H1 (cell line): ENCODE results near the gene SMARCC2. TPM values are rescaled to one million over a fixed set of nuclear protein-coding genes. Genes with fewer than 3 reads are reported as not detected.

Experiments used
- CTCF ChIA-PET: fragments of 300-600 bp; sonication (Branson Sonifier 250); formaldehyde crosslinking; loops from one replicate; lab custom pipeline; 2021; ENCODE audit not compliant: partially characterized antibody; lab: Charles Lee
- POLR2A ChIA-PET: fragments of 300-600 bp; sonication (Branson Sonifier 250); formaldehyde crosslinking; loops from one replicate; lab custom pipeline; 2021; ENCODE audit warnings: inconsistent platforms; ENCODE audit not compliant: partially characterized antibody; lab: Charles Lee
- DNase-seq, 2 experiments: peaks; one replicate each; pipeline versions ENCODE4 v3.0.0 to v3.0.0-alpha.2; 2010 to 2022; ENCODE audit warnings: low spot score in 2 of 2, low read depth in 1 of 2, mixed read lengths in 1 of 2
- FAIRE-seq: peaks from 2 replicates; lab custom pipeline; 2011; peaks lifted over from hg19 to GRCh38; lab: Jason Lieb, UNC
- H2AFZ ChIP-seq: 2 replicates; pipeline ENCODE4 v1.8.1; 2012; ENCODE audit warnings: low read length, inconsistent platforms
- H2AK5ac ChIP-seq: 2 replicates; pipeline ENCODE4 v1.6.1; 2013; ENCODE audit warnings: low read depth, low read length
- H2BK120ac ChIP-seq: replicated peaks from 2 replicates; pipeline ENCODE3; 2013; ENCODE audit warnings: low read depth, low read length, inconsistent platforms
- H2BK12ac ChIP-seq: 2 replicates; pipeline ENCODE4 v1.6.1; 2013; ENCODE audit warnings: low read depth, low read length
- H2BK15ac ChIP-seq: 2 replicates; pipeline ENCODE4 v1.6.1; 2013; ENCODE audit warnings: low read length
- H2BK20ac ChIP-seq: 2 replicates; pipeline ENCODE4 v1.6.1; 2013; ENCODE audit warnings: low read length
- H2BK5ac ChIP-seq: 2 replicates; pipeline ENCODE4 v1.6.1; 2013; ENCODE audit warnings: low read depth, low read length
- H3K14ac ChIP-seq: 2 replicates; pipeline ENCODE4 v1.6.1; 2013; ENCODE audit warnings: inconsistent platforms; ENCODE audit not compliant: insufficient read length
- H3K18ac ChIP-seq: 2 replicates; pipeline ENCODE4 v1.6.1; 2013; ENCODE audit warnings: low read length; ENCODE audit errors: extremely low read depth
- H3K23ac ChIP-seq: 2 replicates; pipeline ENCODE4 v1.6.1; 2013; ENCODE audit warnings: inconsistent platforms; ENCODE audit not compliant: insufficient read length
- H3K23me2 ChIP-seq: 2 replicates; pipeline ENCODE4 v1.6.1; 2013; ENCODE audit warnings: low read depth, low read length
- H3K27ac ChIP-seq: 2 replicates; pipeline ENCODE4 v1.6.1; 2011; ENCODE audit warnings: low read depth, low read length, inconsistent platforms
- H3K27me3 ChIP-seq, 4 experiments: replicated peaks in 1 of 4; 1 replicate in 1 of 4; 2 replicates in 3 of 4; pipeline versions ENCODE4 v1.6.1 to v1.8.1; 2011 to 2013; ENCODE audit warnings: low read length in 3 of 4, mild to moderate bottlenecking in 3 of 4, inconsistent platforms in 2 of 4, mixed read lengths in 2 of 4, moderate library complexity in 1 of 4; ENCODE audit not compliant: control insufficient read depth in 3 of 4, insufficient read depth in 3 of 4; ENCODE audit errors: extremely low read depth in 1 of 4
- H3K36me3 ChIP-seq, 4 experiments: 2 replicates each; pipeline versions ENCODE4 v1.6.1 to v1.8.1; 2011 to 2013; ENCODE audit warnings: mild to moderate bottlenecking in 4 of 4, low read length in 3 of 4, moderate library complexity in 2 of 4, control low read depth in 1 of 4, inconsistent platforms in 1 of 4; ENCODE audit not compliant: insufficient read depth in 4 of 4, control insufficient read depth in 2 of 4
- H3K4ac ChIP-seq: replicated peaks from 2 replicates; pipeline ENCODE3; 2013; ENCODE audit warnings: low read length, low read depth, mixed read lengths, inconsistent platforms; ENCODE audit not compliant: insufficient read length
- H3K4me1 ChIP-seq, 4 experiments: replicated peaks in 1 of 4; 1 replicate in 1 of 4; 2 replicates in 3 of 4; pipeline versions ENCODE4 v1.6.1 to v1.8.1; 2011 to 2013; ENCODE audit warnings: low read length in 3 of 4, inconsistent platforms in 2 of 4, mixed read lengths in 1 of 4; ENCODE audit not compliant: insufficient read depth in 4 of 4, control insufficient read depth in 3 of 4
- H3K4me2 ChIP-seq, 2 experiments: 2 replicates each; pipeline versions ENCODE4 v1.6.1 to v1.8.1; 2011 to 2013; ENCODE audit warnings: low read depth in 2 of 2, low read length in 2 of 2, control low read depth in 1 of 2, inconsistent platforms in 1 of 2, mild to moderate bottlenecking in 1 of 2; ENCODE audit not compliant: insufficient read depth in 1 of 2
- H3K4me3 ChIP-seq, 4 experiments: fragments of 200-600, 300-600 bp in 1 of 4; sonication (generic), shearing (Covaris generic), sonication (Bioruptor Twin) in 1 of 4; 2 replicates each; pipeline versions ENCODE4 v1.5.1 to v1.8.1; 2011 to 2016; ENCODE audit warnings: low read length in 4 of 4, low read depth in 3 of 4, control low read depth in 2 of 4, inconsistent platforms in 2 of 4, mild to moderate bottlenecking in 2 of 4, mixed read lengths in 1 of 4, moderate library complexity in 1 of 4; ENCODE audit not compliant: insufficient read depth in 2 of 4; ENCODE audit errors: extremely low read depth in 1 of 4
- H3K56ac ChIP-seq: replicated peaks from 2 replicates; pipeline ENCODE3; 2013; ENCODE audit warnings: low read depth, mild to moderate bottlenecking, mixed read lengths, low read length, inconsistent platforms; ENCODE audit not compliant: insufficient read length
- H3K79me1 ChIP-seq: 2 replicates; pipeline ENCODE4 v1.6.1; 2013; ENCODE audit warnings: low read depth, low read length, control low read depth
- H3K79me2 ChIP-seq, 2 experiments: 2 replicates each; pipeline versions ENCODE4 v1.6.1 to v1.8.1; 2012 to 2013; ENCODE audit warnings: low read length in 2 of 2, mild to moderate bottlenecking in 2 of 2, inconsistent platforms in 1 of 2; ENCODE audit not compliant: insufficient read depth in 2 of 2, control insufficient read depth in 1 of 2
- H3K9ac ChIP-seq, 4 experiments: replicated peaks in 1 of 4; 1 replicate in 1 of 4; 2 replicates in 3 of 4; pipeline versions ENCODE4 v1.6.1 to v1.8.1; 2011 to 2013; ENCODE audit warnings: low read depth in 3 of 4, low read length in 3 of 4, control low read depth in 2 of 4, mild to moderate bottlenecking in 2 of 4, moderate library complexity in 2 of 4, inconsistent platforms in 1 of 4; ENCODE audit errors: extremely low read depth in 1 of 4
- H3K9me3 ChIP-seq, 2 experiments: 2 replicates each; pipeline versions ENCODE4 v1.6.1 to v1.8.1; 2012 to 2013; ENCODE audit warnings: mild to moderate bottlenecking in 2 of 2, moderate library complexity in 2 of 2, control low read depth in 1 of 2, inconsistent platforms in 1 of 2, low read depth in 1 of 2, low read length in 1 of 2, mixed read lengths in 1 of 2; ENCODE audit not compliant: insufficient read depth in 2 of 2
- H4K20me1 ChIP-seq, 2 experiments: replicated peaks in 1 of 2; 2 replicates each; pipeline versions ENCODE3 to v1.8.1; 2011 to 2013; ENCODE audit warnings: inconsistent platforms in 2 of 2, low read length in 2 of 2, mild to moderate bottlenecking in 1 of 2; ENCODE audit not compliant: insufficient read depth in 2 of 2, control insufficient read depth in 1 of 2
- H4K5ac ChIP-seq: 2 replicates; pipeline ENCODE4 v1.6.1; 2013; ENCODE audit warnings: low read length, low read depth, mixed read lengths, inconsistent platforms; ENCODE audit not compliant: insufficient read length
- H4K8ac ChIP-seq: 2 replicates; pipeline ENCODE4 v1.8.0; 2013; ENCODE audit warnings: mild to moderate bottlenecking, moderate library complexity, low read length, inconsistent platforms; ENCODE audit not compliant: insufficient read depth; ENCODE audit errors: extremely low read depth
- H4K91ac ChIP-seq: replicated peaks from 2 replicates; pipeline ENCODE3; 2013; ENCODE audit warnings: low read length, mixed read lengths, inconsistent platforms; ENCODE audit not compliant: insufficient read length
- HDAC6 ChIP-seq: IDR thresholded peaks from one replicate; pipeline ENCODE4 v1.7.1; 2012; ENCODE audit warnings: low read depth, mild to moderate bottlenecking, inconsistent platforms, low read length, moderate library complexity
- TBP ChIP-seq: IDR thresholded peaks from 2 replicates; pipeline ENCODE4 v1.6.1; 2011; ENCODE audit warnings: low read depth, low read length, improper control_type of control experiment
- polyA plus RNA-seq, 7 experiments: library from polyadenylated mRNA; depleted of rRNA in 3 of 7; stranded (reverse) in 5 of 7; unstranded in 2 of 7; fragments of >200 nt in 5 of 7; fragments of 200-250 nt in 2 of 7; gene quantifications; 1 replicate in 5 of 7; 2 replicates in 1 of 7; 4 replicates in 1 of 7; pipeline versions ENCODE4 v1.2.1 to v1.2.3, GENCODE V29; 2011 to 2013; ENCODE audit warnings: missing spikeins in 2 of 7, mixed read lengths in 2 of 7
- total RNA-seq: library from RNA; stranded (reverse); fragmentation: NEBNext Ultra II Directional; extraction: Animal tissue kit (Norgen Biotek cat#: 25700); gene quantifications from 2 replicates; pipeline ENCODE4 v1.2.1, GENCODE V29; 2021

Gene SMARCC2
- total and polyA plus RNA-seq, 2 of the 8 experiments (the other 6 are each of a cell fraction or from before 2014, with no cell fraction given) = 33.9 to 78.5 TPM

DNA sequence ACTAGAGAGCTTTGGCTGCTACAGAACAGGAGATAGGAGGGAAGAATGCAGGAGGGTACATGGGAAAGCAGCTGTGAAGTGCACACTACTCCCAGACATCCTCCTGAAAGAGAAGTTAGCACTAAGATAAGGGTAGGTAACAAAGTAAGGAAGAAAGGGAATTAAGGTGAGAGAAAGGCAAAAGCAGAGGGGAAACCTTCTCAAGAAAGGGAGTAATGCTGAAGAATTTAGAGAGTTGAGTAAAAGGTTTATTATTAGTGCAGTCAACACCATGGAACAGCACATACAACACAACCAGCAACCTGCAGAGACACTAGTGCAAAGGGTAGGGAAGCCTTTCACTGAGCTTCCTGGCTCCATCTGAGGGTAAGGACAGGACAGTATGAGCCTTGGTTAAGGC, 15.0 kb upstream of the SMARCC2 start:
- Histone ChIP-seq H3K9ac (no peak overlapping the region), H3K4me2 (no peak overlapping the region), H4K8ac (no peak overlapping the region), H2BK120ac (no peak overlapping the region), H3K36me3 (peaks cover 16 to 37% (median 26%) of the 10 kb centered on the region in 4 experiments), H2BK15ac (no peak overlapping the region), H2BK20ac (no peak overlapping the region), H3K18ac (no peak overlapping the region), H2AFZ (no peak overlapping the region), H2BK5ac (no peak overlapping the region), H2BK12ac (no peak overlapping the region), H2AK5ac (no peak overlapping the region), H3K27ac (no peak overlapping the region), H3K27me3 (no peaks in the 10 kb centered on the region), H3K56ac (no peak overlapping the region), H3K4me3 (no peak overlapping the region), H3K9me3 (no peaks in the 10 kb centered on the region), H3K79me1 (no peaks in the 10 kb centered on the region), H4K91ac (no peak overlapping the region), H3K79me2 (no peaks in the 10 kb centered on the region), H3K23ac (no peak overlapping the region), H4K5ac (no peak overlapping the region), H3K4me1 (no peaks in the 10 kb centered on the region), H3K14ac (no peak overlapping the region), H3K4ac (no peak overlapping the region), H3K23me2 (no peaks in the 10 kb centered on the region), H4K20me1 (no peaks in the 10 kb centered on the region)
- ChIA-PET CTCF (interaction anchor here (0.7 to 12.3 kb wide), 12 partner anchors 8 to 310 kb away, joined by 3 to 111 read pairs (median 8); partner anchors contain the start of genes ANKRD52, COQ10A, RNF41 and SLC39A5), POLR2A (interaction anchor here (0.6 to 17.4 kb wide), 16 partner anchors 8 to 1296 kb away, joined by 3 to 203 read pairs (median 5); partner anchors contain the start of genes ANKRD52, MYL6, RNF41 and SMARCC2)
- FAIRE-seq = no peak
- DNase-seq = no peak
- TF ChIP-seq TBP (no peak), HDAC6 (no peak)
